Uterus (tissue), 4 donors: ENCODE measurements around the gene CAPN1. TPM values are rescaled to one million over a fixed set of nuclear protein-coding genes. Genes with fewer than 3 reads are reported as not detected.

ENCODE experiments used
- DNase-seq, 2 donors: peaks; one replicate each; pipeline ENCODE4 v3.0.0-alpha.2; 2019 to 2020
- H3K27ac ChIP-seq, 2 donors: fragments of 200-600 bp; sonication (generic); 1 replicate in 1 of 2; 2 replicates in 1 of 2; pipeline ENCODE4 v1.5.1; 2016 to 2018
- H3K27me3 ChIP-seq, 2 donors: fragments of 200-600 bp; sonication (generic); one replicate each; pipeline ENCODE4 v1.5.1; 2018 to 2019; ENCODE audit warnings: control low read depth in 1 of 2
- H3K36me3 ChIP-seq, 2 donors: fragments of 200-600 bp; sonication (generic); one replicate each; pipeline ENCODE4 v1.5.1; 2019; ENCODE audit warnings: control low read depth in 1 of 2
- H3K4me1 ChIP-seq, 2 donors: fragments of 200-600 bp; sonication (generic); one replicate each; pipeline ENCODE4 v1.5.1; 2018 to 2019; ENCODE audit warnings: control low read depth in 1 of 2
- H3K4me3 ChIP-seq, 2 donors: fragments of 200-600 bp; sonication (generic); 1 replicate in 1 of 2; 2 replicates in 1 of 2; pipeline ENCODE4 v1.5.1; 2018 to 2019; ENCODE audit warnings: mild to moderate bottlenecking in 1 of 2
- H3K9me3 ChIP-seq, 2 donors: fragments of 200-600 bp; sonication (generic); one replicate each; pipeline ENCODE4 v1.5.1; 2019; ENCODE audit warnings: control low read depth in 1 of 2
- CTCF ChIP-seq, 4 experiments: fragments of 200-600 bp in 2 of 4; fragments of 450-650 bp in 2 of 4; sonication (generic) in 2 of 4; IDR thresholded peaks; one replicate each; pipeline ENCODE4 v1.5.1; 2016 to 2019; ENCODE audit warnings: antibody characterized with exemption in 4 of 4, mild to moderate bottlenecking in 2 of 4, moderate library complexity in 1 of 4
- POLR2A ChIP-seq, 2 donors: fragments of 450-650 bp; IDR thresholded peaks; one replicate each; pipeline ENCODE4 v1.6.1; 2016; ENCODE audit warnings: antibody characterized with exemption in 2 of 2, mild to moderate bottlenecking in 1 of 2, moderate library complexity in 1 of 2
- intact Hi-C: fragments of 100-400 bp; cut with DNase I; formaldehyde crosslinking; loops from one replicate; pipeline ENCODE4 v1.15.1; 2023; ENCODE audit warnings: low total_unique reads
- small RNA-seq: library from RNA; depleted of rRNA; stranded (forward); fragments of <200 nt; gene quantifications from one replicate; pipeline ENCODE3, GENCODE V24; 2016
- total RNA-seq, 4 donors: library from RNA; depleted of rRNA in 3 of 4; stranded (reverse); fragments of >200 nt in 3 of 4; gene quantifications; one replicate each; pipeline versions ENCODE4 v1.1.0 to v1.2.4, GENCODE V29; 2014 to 2023
- donor health status: DM: yes; HTN: yes; CAD: no.

The CAPN1 gene
- total RNA-seq, 4 donors from 2014 or later, result 122 to 174 (median 157) TPM

DNA sequence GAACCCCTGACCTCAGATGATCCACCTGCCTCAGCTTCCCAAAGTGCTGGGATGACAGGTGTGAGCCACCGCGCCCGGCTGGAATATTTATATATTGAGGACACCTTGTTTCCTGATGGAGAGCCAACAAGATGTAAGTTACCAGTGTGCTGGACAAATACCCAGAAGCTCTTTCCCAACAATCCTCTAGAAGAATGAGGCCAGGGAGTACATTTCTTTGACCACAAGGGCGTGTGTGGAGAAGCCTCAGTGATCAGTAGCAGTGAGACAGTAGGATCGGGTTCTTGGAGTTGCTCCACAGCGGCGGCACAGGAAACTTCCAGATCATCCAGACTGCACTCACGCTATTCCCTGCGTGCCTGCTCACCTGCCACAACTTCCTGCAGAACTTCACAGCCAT, 69.7 kb downstream of the CAPN1 start:
- no peak overlapping the region for H3K27ac ChIP-seq
- intact Hi-C loops, result no loop called here
- no peak overlapping the region for H3K4me3 ChIP-seq
- no peaks in the 10 kb centered on the region for H3K9me3 ChIP-seq
- TF ChIP-seq CTCF (IDR thresholded peaks at IDR 0.05) (no peak), POLR2A (IDR thresholded peaks at IDR 0.05) (no peak)
- no peaks in the 10 kb centered on the region for H3K36me3 ChIP-seq
- DNase-seq, result no peak
- no peaks in the 10 kb centered on the region for H3K4me1 ChIP-seq
- H3K27me3 ChIP-seq, result no peaks in the 10 kb centered on the region

DNA sequence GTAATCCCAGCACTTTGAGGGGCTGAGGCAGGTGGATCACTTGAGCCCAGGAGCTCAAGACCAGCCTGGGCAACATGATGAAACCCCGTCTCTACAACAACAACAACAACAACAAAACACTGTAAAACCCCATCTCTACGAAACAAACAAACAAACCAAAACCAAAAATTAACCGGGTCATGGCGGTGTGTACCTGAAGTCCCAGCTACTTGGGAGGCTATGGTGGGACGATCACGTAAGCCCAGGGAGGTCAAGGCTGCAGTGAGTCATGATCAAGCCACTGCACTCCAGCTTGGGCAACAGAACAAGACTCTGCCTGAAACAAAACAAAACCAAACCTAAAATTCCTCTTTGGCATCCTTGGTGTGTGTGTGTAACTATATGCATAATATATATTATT, 73.0 kb downstream of the CAPN1 start:
- H3K9me3 ChIP-seq, result no peaks in the 10 kb centered on the region
- no peaks in the 10 kb centered on the region for H3K4me1 ChIP-seq
- H3K27me3 ChIP-seq, result no peaks in the 10 kb centered on the region
- TF ChIP-seq POLR2A (IDR thresholded peaks at IDR 0.05) (no peak), CTCF (IDR thresholded peaks at IDR 0.05) (no peak)
- H3K36me3 ChIP-seq, result no peaks in the 10 kb centered on the region
- intact Hi-C loops, result no loop called here
- no peak for DNase-seq
- no peak overlapping the region for H3K27ac ChIP-seq
- H3K4me3 ChIP-seq, result no peak overlapping the region

DNA sequence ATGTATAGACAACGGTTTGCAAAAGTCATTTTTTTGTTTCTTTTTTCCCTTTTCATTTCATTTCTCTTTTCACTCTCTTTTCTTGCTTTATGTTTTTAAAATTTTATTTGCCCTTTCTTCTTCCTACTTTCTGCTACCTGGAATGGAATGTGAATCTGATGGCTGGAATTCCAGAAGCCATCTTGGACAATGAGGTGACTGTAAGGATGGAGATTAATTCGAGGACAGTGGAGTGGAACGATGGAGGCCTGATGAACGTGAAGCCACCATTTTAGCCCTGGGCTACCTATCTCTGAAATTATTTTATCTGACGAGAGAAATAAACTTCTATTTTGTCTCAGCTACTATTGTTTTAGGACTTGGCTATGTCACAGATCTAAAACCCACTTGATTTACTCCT, 77.3 kb downstream of the CAPN1 start:
- Histone ChIP-seq H3K36me3 (no peaks in the 10 kb centered on the region), H3K4me1 (no peaks in the 10 kb centered on the region), H3K27ac (no peak overlapping the region), H3K27me3 (no peaks in the 10 kb centered on the region), H3K4me3 (no peak overlapping the region), H3K9me3 (no peaks in the 10 kb centered on the region)
- intact Hi-C loops, result no loop called here
- TF ChIP-seq CTCF (IDR thresholded peaks at IDR 0.05), result no peak
- TF ChIP-seq POLR2A (IDR thresholded peaks at IDR 0.05), result no peak
- no peak for DNase-seq

DNA sequence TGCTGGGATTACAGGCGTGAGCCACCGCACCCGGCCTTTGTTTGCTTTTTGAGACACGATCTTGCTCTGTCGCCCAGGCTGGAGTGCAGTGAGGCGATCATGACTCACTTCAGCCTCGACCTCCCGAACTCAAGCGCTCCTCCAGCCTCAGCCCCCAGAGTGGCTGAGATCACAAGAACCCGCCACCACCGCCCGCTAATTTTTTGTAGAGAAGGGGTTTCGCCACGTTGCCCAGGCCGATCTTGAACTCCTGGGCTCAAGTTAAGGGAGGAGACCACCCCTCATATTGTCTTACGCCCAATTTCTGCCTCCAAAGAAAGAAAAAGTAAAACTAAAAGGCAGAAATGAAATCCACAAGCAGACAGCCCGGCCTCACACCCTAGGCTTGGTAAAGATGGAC, 78.6 kb downstream of the CAPN1 start:
- Histone ChIP-seq H3K36me3 (no peaks in the 10 kb centered on the region), H3K4me1 (no peaks in the 10 kb centered on the region), H3K9me3 (no peaks in the 10 kb centered on the region), H3K27me3 (no peaks in the 10 kb centered on the region), H3K27ac (no peak overlapping the region), H3K4me3 (no peak overlapping the region)
- DNase-seq, result no peak
- TF ChIP-seq CTCF (IDR thresholded peaks at IDR 0.05), result no peak
- no peak for TF ChIP-seq POLR2A (IDR thresholded peaks at IDR 0.05)
- intact Hi-C loops, result no loop called here

DNA sequence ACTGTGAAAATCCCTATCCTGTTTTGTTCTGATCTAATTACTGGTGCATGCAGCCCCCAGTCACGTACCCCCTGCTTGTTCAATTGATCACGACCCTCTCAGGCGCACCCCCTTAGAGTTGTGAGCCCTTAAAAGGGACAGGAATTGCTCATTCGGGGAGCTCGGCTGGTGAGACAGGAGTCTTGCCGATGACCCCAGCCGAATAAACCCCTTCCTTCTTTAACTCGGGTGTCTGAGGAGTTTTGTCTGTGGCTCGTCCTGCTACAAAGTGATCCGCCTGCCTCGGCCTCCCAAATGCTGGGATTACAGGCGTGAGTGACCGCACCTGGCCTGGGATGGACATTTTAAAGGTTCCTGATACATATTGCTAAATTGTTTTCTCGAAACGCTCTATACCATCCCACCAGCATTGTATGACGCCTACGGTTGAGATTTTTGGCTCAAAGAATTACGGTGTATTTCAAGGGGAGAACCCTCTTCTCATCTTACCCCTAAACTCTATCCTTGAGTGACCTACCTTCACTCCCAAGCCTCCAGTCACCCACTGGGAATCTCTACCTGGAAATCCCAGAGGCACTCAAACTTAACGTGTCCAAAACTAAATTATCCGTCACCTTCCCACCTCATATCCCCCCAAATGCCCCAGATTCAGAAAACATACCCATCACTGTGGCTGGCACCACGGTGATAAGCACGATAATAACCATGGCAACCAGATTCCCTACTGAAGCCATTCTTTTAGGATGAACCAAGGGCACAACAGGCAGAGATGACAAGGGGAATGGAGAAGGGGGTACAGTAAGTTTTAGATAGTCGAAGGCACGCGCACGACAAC, 79.2 kb downstream of the CAPN1 start:
- DNase-seq, result no peak
- no peaks in the 10 kb centered on the region for H3K4me1 ChIP-seq
- intact Hi-C loops, result no loop called here
- TF ChIP-seq POLR2A (IDR thresholded peaks at IDR 0.05), result no peak
- TF ChIP-seq CTCF (IDR thresholded peaks at IDR 0.05), result no peak
- no peaks in the 10 kb centered on the region for H3K36me3 ChIP-seq
- peak overlapping the region; percentile 54 to 59 for H3K4me3 ChIP-seq
- no peaks in the 10 kb centered on the region for H3K27me3 ChIP-seq
- H3K9me3 ChIP-seq, result no peaks in the 10 kb centered on the region
- peak overlapping the region; percentile 72 to 87 for H3K27ac ChIP-seq

Small RNA genes within 50 kb of the gene (small RNA-seq; reads per million reads assigned to genes)
- gene HIGD1AP10, result not detected
- gene PDCL2P2, result not detected
- gene RNU2-23P, result not detected

Other genes starting within 250 kb of the CAPN1 start
- gene GPHA2, start 246.0 kb upstream of the CAPN1 start, total RNA-seq, result not detected
- under 1 TPM in 1 of 4 donors, not detected in 3; under 0.01 TPM for gene MAJIN, start 209.8 kb upstream of the CAPN1 start, total RNA-seq
- gene BATF2, start 185.0 kb upstream of the CAPN1 start, total RNA-seq, result 1 to 10 TPM in 1 of 4 donors, under 1 TPM in 1, not detected in 2; 0.90 to 3.7 TPM
- 100 to 1,000 TPM in 2 of 4 donors, 10 to 100 TPM in 2; 63.5 to 120 (median 93.8) TPM for gene ARL2, start 167.8 kb upstream of the CAPN1 start, total RNA-seq
- gene SNX15, start 154.5 kb upstream of the CAPN1 start, total RNA-seq, result 10 to 100 TPM; 13.1 to 27.6 (median 20.6) TPM
- 10 to 100 TPM in 1 of 4 donors, 1 to 10 TPM in 3; 1.5 to 22.3 (median 7.9) TPM for gene SAC3D1, start 140.7 kb upstream of the CAPN1 start, total RNA-seq
- 10 to 100 TPM in 2 of 4 donors, under 1 TPM in 2; 0.59 to 37.1 (median 17.6) TPM for gene NAALADL1, start 123.4 kb upstream of the CAPN1 start, total RNA-seq
- gene CDCA5, start 97.9 kb upstream of the CAPN1 start, total RNA-seq, result 1 to 10 TPM in 1 of 4 donors, under 1 TPM in 2, not detected in 1; 0.30 to 7.1 (median 0.77) TPM
- 10 to 100 TPM in 3 of 4 donors, 1 to 10 TPM in 1; 9.0 to 37.5 (median 24.5) TPM for gene ZFPL1, start 97.7 kb upstream of the CAPN1 start, total RNA-seq
- gene VPS51, start 85.7 kb upstream of the CAPN1 start, total RNA-seq, result 100 to 1,000 TPM in 3 of 4 donors, 10 to 100 TPM in 1; 96.1 to 447 (median 140) TPM
- 10 to 100 TPM in 1 of 4 donors, 1 to 10 TPM in 2, under 1 TPM in 1; 0.77 to 16.7 (median 5.5) TPM for gene TM7SF2, start 70.1 kb upstream of the CAPN1 start, total RNA-seq
- gene ZNHIT2, start 64.2 kb upstream of the CAPN1 start, total RNA-seq, result 1 to 10 TPM in 3 of 4 donors, not detected in 1; 4.6 to 9.6 (median 5.7) TPM
- gene FAU, start 59.8 kb upstream of the CAPN1 start, total RNA-seq, result 1,000 to 10,000 TPM in 3 of 4 donors, 100 to 1,000 TPM in 1; 161 to 5,220 (median 1,903) TPM
- gene MRPL49, start 59.6 kb upstream of the CAPN1 start, total RNA-seq, result 10 to 100 TPM; 27.6 to 69.2 (median 57.8) TPM
- gene SYVN1, start 47.4 kb upstream of the CAPN1 start, total RNA-seq, result 10 to 100 TPM; 34.7 to 88.8 (median 60.5) TPM
- not detected for gene SPDYC, start 11.7 kb upstream of the CAPN1 start, total RNA-seq
- gene POLA2, start 80.0 kb downstream of the CAPN1 start, total RNA-seq, result 10 to 100 TPM in 2 of 4 donors, 1 to 10 TPM in 2; 3.3 to 13.5 (median 7.6) TPM
- 10 to 100 TPM in 3 of 4 donors, 1 to 10 TPM in 1; 9.7 to 65.3 (median 33.2) TPM for gene CDC42EP2, start 132.9 kb downstream of the CAPN1 start, total RNA-seq
- gene DPF2, start 151.9 kb downstream of the CAPN1 start, total RNA-seq, result 100 to 1,000 TPM in 1 of 4 donors, 10 to 100 TPM in 3; 16.1 to 108 (median 56.8) TPM
- under 1 TPM in 2 of 4 donors, not detected in 2; under 0.01 to 0.35 TPM for gene TIGD3, start 172.8 kb downstream of the CAPN1 start, total RNA-seq
- 1 to 10 TPM in 2 of 4 donors, under 1 TPM in 1, not detected in 1; 0.29 to 5.9 (median 5.3) TPM for gene SLC25A45, start 200.7 kb downstream of the CAPN1 start, total RNA-seq
- 100 to 1,000 TPM in 1 of 4 donors, 10 to 100 TPM in 3; 15.9 to 160 (median 41.5) TPM for gene FRMD8, start 204.7 kb downstream of the CAPN1 start, total RNA-seq
- gene NEAT1, start 240.9 kb downstream of the CAPN1 start, total RNA-seq, result 100 to 1,000 TPM in 3 of 4 donors, 10 to 100 TPM in 1; 33.6 to 932 (median 120) TPM